GM18505 (cell line): ENCODE results near the gene RNF151.
"Not testable (repeated sequence)": the region's sequence is repeated elsewhere in the genome, so short reads cannot be mapped to it uniquely, and the experiment has no call there.

Experiments used
- ATAC-seq: cut with Tn5 transposase; IDR thresholded peaks from one replicate; pipeline ENCODE4 v1.9.1; 2021; ENCODE audit not compliant: unreplicated experiment
- POLR2A ChIP-seq: IDR thresholded peaks from 4 replicates; pipeline ENCODE4 v1.6.1; 2011; ENCODE audit warnings: borderline replicate concordance; ENCODE audit not compliant: insufficient read depth, insufficient read length; ENCODE audit errors: extremely low read depth

RNF151 gene

DNA sequence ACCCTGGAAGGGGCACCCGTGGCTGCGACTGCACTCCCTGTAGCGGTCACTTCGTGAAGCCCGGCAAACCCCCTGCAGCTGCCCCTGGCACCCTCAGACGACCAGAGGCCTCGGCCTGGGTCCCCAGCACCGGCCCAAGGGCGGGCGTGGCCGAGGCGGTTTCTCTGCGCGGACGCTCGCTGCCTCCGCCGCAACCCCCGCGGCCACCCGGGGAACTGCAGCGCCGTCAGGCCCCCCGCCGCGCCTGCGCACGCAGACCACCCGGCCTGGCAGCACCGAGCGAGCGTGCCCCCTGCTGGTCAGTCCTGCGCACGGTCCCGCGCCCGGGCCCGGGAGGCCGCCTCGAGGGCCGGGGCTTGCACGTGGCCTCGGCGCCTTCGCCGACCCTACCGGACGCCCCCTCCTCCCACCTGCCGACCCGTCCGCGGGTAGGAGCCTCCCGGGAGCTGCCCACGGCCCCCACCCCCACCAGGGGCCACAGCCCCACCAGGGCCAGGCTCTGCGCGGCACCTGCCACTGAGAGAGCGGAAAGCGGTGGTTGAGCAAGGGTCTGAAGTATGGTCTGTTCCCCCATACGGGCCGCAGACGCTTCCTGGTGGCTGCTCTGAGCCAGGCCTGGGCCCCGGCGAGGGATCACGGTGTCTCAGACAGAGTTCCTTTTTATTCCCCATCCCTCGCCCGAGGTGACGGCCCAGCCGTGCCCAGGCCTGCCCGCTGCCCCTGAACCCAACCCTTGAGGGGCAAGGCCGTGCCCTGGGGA, 36.9 kb upstream of the RNF151 start:
- TF ChIP-seq POLR2A = no peak
- peak; percentile 87 for ATAC-seq

DNA sequence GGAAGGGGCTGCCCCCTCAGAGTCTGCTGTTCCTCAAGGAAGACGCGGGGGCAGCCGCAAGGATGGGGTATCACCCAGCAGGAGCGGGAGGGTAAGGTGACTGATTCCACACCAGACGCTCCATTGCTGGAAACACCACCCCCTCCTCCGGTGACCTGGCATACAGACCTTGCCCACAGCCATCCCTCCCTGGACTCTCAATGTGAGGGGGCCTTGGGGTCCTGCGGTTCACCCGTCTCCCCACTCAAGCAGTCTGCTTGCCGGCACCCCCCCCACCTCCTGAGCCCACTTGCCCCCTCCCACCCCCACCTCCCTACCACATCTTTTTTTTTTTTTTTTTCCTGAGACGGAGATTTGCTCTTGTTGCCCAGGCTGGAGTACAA, 36.3 kb upstream of the RNF151 start:
- no peak for TF ChIP-seq POLR2A
- ATAC-seq = no peak

DNA sequence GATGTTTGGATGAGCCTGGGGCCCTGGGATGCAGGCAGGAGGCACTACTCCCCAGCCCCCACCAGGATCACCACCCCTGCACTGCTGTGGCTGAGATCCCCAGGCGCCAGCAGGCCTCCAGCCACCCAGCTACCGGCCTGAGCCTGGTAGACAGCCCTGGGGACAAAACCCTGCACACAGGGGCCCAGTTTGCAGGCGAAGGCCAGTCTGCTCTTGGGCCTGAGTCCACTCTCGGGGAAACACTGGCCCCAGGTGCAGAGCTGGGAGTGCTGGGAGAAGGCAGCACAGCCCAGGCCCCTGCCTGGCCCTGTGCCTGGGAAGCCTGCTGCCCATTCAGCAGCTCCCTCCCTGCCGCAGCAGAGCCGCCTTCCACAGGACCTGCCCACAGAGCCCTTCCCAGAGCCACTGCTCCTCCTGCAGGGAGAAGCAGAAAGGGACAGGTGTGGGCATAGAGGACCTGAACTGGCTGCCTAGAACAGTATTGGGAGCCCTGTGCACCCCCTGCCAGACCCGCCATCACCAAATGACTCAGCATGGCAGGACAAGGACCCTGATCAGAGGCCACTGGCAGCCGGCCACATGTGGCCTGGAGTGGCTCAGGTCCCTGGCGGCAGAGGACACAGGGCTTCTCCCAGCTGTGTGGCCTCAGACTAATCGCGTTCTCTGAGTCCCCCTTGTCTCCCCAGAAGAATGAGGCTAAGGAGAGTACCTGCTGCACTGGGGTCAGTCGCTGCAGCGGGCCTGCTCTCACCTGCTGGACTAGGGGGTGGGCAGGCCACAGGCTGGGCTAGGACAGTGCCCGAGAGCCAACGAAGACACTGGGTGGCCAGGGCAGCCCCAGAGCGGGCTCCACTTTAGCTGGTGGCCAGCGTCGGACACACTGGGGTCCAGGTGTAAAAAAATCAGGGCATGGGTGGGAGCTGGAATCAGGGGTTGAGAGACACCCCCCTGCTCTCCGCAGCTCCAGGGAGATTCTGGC, 34.3 kb upstream of the RNF151 start:
- no peak for TF ChIP-seq POLR2A
- ATAC-seq = no peak

DNA sequence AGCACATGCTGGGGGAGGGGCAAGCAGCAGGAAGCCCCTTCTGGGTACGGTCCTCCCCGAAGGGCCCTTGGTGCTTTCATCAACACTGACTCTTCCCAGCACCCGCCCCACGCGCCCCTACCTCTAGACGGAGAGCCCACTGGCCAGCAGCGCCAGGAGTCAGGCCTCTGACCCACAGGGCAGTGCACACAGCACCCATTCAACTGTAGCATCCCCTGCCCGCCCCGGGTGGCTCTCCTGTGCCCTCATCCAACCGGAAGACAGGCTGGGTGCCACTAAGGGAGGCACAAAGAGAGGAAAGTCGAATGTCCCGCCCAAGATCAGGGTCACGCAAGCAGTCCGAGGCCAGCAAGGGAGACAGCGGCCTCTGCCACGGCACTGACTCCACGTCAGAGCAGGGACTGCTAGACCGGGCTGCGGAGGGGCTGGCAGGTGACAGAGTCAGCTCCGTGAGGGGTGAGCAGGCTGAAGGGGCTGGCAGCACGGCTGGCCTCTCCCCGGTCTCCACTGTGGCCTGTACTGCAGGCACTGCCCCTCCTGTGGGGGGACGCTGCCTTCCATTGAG, 33.5 kb upstream of the RNF151 start:
- ATAC-seq = no peak
- no peak for TF ChIP-seq POLR2A

DNA sequence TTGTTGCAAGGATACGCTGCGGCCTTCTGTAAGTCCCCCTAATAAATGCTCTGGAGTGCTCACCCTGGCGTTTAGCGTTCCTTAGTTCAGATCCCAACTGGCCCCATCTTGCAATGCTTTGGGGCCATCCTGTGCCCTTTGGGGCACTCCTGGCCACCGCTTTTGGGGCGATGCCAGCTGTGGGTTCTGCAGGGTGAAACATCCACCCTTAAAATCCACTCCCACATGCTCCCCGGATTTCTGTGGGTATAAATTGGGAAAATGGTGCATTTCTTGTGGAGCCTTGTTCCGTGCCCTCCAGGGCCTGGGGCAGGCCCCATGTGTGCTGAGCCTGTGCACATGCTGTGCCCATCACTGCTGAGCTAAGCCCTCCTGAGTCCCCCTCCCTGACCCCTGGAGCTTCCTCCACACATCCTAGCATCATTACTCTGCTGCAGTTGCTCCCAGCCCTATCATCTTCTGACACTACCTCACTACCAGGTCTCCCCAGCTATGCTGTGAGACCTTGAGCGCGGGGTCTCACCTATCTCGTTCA, 29.6 kb upstream of the RNF151 start:
- no peak for TF ChIP-seq POLR2A
- ATAC-seq = no peak

DNA sequence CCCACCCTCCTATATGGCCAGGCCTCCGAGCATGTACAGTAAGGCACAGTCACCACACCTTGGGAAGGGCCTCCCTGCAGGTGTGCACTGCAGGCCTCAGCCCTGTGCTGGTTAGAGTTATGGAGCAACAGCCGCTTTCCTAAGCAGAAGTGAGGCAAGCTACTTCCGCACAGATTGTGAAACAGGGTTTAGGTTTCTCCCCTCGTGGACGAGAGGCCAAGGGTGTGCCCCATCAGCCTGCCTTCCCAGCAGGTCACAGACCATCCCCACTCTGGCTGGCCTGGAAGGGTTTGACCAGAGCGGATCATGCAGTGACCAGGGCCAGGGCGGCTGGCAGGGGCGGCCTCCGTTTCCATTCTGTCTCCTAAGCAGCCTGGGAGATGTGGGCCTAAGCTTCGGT, 28.3 kb upstream of the RNF151 start:
- TF ChIP-seq POLR2A = no peak
- ATAC-seq = no peak

DNA sequence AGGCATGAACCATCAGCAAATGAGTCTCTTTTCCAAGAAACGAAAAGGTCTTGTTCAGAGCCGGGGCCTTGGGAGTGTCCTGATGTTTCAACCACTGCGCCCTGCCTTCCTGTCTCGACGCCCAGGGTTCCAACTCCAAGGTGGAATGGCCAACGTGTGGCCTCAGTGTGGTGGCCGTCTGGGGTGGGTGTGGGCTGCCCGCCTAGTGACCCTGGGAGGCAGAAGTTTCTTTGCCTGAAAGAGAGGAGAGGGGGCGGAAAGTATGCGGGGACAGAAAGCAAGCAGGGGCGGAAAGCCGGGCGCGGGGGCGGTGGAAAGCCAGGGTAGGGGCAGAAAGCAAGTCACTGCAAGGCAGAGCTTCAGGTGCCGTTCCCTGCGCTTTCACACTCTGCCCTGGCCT, 27.7 kb upstream of the RNF151 start:
- no peak for TF ChIP-seq POLR2A
- ATAC-seq = no peak

DNA sequence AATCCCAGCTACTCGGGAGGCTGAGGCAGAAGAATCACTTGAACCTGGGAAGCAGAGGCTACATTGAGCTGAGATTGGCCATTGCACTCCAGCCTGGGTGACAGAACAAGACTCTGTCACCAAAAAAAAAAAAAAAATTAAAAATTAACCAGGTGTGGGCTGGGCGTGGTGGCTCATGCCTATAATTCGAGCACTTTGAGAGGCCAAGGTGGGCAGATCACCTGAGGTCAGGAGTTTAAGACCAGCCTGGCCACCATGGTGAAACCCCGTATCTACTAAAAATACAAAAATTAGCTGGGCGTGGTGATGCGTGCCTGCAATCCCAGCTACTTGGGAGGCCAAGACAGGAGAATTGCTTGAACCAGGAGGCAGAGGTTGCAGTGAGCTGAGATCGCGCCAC, 26.8 kb upstream of the RNF151 start:
- ATAC-seq = not testable (repeated sequence)

DNA sequence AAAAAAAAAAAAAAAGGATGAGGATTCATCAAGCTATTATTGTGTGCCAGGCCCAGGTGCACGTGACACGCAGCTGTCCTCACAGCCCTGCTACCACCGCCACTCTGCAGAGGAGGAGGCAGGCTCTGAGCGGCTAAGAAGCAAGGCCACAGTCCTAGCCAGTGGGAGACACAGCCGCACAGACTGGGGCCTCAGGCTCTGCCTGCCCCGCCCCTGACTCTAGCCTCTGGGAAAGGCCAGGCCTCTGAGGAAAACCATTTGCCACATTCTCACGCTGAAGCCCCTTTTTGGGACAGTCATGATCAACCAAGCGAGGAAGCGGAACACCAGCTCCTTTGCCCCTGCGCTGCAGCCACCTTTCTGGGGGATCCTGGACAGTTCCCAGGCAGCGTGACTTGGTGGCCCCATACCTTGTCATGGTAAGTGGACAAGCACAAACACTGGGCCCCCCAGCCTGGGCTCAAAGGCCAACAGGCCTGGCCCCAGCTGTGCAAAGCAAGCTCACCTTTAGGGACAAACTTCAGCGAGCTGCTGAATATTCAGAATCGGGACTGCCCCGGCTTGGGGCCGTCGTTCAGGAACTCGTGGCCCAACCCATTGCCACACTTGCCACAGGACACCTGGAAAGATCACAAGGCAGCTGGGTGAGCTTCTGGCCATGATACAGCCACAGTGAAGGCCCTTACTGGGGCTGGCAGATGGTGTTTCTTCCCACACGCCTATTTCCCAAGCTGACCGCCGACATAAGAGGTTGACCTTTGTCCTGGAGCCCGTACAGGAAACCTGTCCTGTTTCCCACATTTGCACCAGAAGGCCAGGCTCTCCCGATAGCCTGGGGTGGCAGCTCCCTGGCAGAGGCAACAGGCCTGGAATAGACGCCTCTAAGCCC, 26.1 kb upstream of the RNF151 start:
- no peak for TF ChIP-seq POLR2A
- ATAC-seq = no peak

DNA sequence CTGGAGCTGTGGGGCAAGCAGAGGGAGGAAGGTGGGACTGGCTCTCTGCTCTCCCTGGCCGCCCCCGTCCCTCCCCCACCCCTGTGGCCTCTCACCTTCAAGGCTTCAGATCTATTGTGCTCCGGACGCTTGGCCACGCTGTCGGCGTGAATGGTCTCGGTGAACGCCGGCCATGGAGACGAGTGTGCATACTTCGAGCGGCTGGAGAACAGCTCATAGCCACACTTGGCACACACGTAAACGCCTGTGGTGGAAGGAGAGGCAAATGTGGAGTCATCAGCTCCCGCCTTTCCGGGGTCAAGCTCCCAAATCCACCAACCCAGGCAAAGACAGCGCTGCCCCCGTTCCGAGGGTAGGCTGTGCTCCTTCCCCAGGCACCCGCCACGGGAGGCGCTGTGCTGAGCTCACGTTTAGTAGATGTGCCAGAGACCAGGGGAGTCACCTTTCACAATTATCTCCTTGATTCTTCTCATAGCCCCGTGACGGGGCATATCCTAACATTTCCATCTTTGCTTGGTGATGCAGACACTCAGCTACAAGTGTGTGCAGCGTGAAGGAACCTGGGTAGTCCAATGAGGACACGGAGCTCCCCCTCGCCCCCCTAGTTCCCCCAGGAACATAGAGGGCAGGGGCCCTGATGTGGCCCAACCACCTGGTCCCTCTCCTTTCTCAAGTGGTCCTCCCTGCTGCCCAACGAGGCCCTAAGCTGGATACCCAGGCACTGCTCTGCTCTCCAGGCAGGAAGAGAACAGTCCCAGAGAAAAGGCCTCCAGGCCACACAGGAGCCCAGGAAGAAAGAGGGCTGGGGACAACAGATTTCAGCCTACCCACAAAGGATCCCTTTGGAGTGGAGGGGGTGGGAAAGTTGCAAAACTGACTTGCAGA, 25.3 kb upstream of the RNF151 start:
- no peak for TF ChIP-seq POLR2A
- ATAC-seq = no peak

DNA sequence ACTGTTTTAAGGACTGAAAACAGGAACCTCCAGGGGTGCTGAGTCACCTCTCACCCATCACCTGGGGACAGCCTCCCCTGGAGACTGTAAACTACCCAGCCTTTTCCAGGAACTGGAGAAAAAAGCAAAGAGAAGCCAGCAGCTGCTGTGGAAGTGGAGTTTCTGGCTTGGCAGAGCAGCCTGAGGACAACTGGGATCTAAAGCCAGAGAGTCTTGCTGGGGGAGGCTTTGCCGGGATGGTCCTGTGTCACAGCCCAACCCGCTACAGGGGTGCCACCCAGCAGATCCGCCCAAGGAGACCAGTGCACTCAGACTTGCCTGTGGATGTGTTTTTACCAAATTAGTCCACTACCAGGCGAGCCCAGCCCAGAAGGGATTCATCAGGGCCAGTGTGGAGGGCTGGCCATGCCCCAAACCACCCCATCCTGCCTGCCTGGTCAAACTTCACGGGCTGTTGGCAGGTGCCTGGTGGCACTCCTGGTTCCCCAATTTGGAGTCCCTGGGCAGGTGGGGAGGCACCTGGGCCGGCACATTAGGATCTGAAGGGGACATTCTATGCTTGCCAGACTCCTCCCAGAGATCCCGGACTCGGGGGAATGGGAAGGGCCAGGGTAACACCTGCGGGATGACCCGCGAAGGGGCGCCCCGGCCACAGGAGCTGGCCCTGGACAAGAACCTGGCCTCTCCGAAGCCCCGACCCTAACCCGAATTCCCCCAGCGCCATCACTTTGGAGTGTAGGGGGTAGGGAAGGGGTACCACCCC, 24.4 kb upstream of the RNF151 start:
- no peak for ATAC-seq
- TF ChIP-seq POLR2A = no peak
